Inflammatory macrophage treated with lipopolysaccharide for 1 hour (primary cell): Measurements from ENCODE around the gene PDCD4.
"Not testable (repeated sequence)": the region's sequence is repeated elsewhere in the genome, so short reads cannot be mapped to it uniquely, and the experiment has no call there.

ENCODE experiments used
- DNase-seq, 2 donors: peaks; one replicate each; pipeline ENCODE4 v3.0.0-alpha.2; 2020 to 2022

The PDCD4 gene

GRCh38 chr10:110892602-110893288 lies 21.0 kb downstream of the PDCD4 start:
- DNase-seq, result no peak

- peak; percentile 33 to 82 for DNase-seq
Measured at GRCh38 chr10:110893559-110894179, 21.9 kb downstream of the PDCD4 start.

- no peak for DNase-seq
Measured at GRCh38 chr10:110897184-110897583, 25.5 kb downstream of the PDCD4 start.

GRCh38 chr10:110898391-110898790 lies 26.7 kb downstream of the PDCD4 start:
- DNase-seq, result no peak

GRCh38 chr10:110900983-110901382 lies 29.3 kb downstream of the PDCD4 start:
- DNase-seq, result no peak

GRCh38 chr10:110901954-110902819 lies 30.5 kb downstream of the PDCD4 start:
- no peak for DNase-seq

GRCh38 chr10:110903280-110904278 lies 31.9 kb downstream of the PDCD4 start:
- no peak for DNase-seq

GRCh38 chr10:110910138-110910537 lies 38.4 kb downstream of the PDCD4 start:
- no peak for DNase-seq

GRCh38 chr10:110912374-110912773 lies 40.6 kb downstream of the PDCD4 start:
- DNase-seq, result no peak

GRCh38 chr10:110914431-110914830 lies 42.7 kb downstream of the PDCD4 start:
- no peak for DNase-seq

- no peak for DNase-seq
Measured at GRCh38 chr10:110915035-110915434, 43.3 kb downstream of the PDCD4 start.

- DNase-seq, result not testable (repeated sequence)
Measured at GRCh38 chr10:110915600-110915999, 43.9 kb downstream of the PDCD4 start.

- no peak for DNase-seq
Measured at GRCh38 chr10:110916554-110917346, 45.0 kb downstream of the PDCD4 start.

GRCh38 chr10:110918269-110918642 lies 46.5 kb downstream of the PDCD4 start:
- DNase-seq, result peak; percentile 93 to 97

GRCh38 chr10:110918643-110919348 lies 47.1 kb downstream of the PDCD4 start, which contains the start of gene BBIP1:
Gene BBIP1 (minus strand): TSS chr10:110919180. CDS start chr10:110918157, 1,023 bp downstream.
- DNase-seq, result peak; percentile 99 to 100

GRCh38 chr10:110919349-110919931 lies 47.7 kb downstream of the PDCD4 start, which contains the start of gene SHOC2:
Gene SHOC2 (plus strand): TSS chr10:110919604. CDS start chr10:110964359, 44,755 bp downstream.
- no peak for DNase-seq

- peak; percentile 61 for DNase-seq
Measured at GRCh38 chr10:110919971-110920881, 48.5 kb downstream of the PDCD4 start.

GRCh38 chr10:110923856-110924493 lies 52.2 kb downstream of the PDCD4 start:
- no peak for DNase-seq

GRCh38 chr10:110927461-110927860 lies 55.7 kb downstream of the PDCD4 start:
- DNase-seq, result no peak
